SU-DHL-6 (cell line): ENCODE data around the gene LOXHD1.

Experiments used
- CTCF ChIP-seq: fragments of 200-600 bp; sonication (generic); IDR thresholded peaks from one replicate; pipeline ENCODE4 v1.5.1; 2017; ENCODE audit warnings: antibody characterized with exemption, mild to moderate bottlenecking, low read length, moderate library complexity; ENCODE audit not compliant: insufficient read depth, poor library complexity, severe bottlenecking
- EZH2phosphoT487 ChIP-seq: fragments of 200-600 bp; sonication (generic), shearing (Covaris generic); conservative IDR thresholded peaks from 2 replicates; pipeline ENCODE4 v1.6.1; 2018; ENCODE audit warnings: mild to moderate bottlenecking, antibody characterized with exemption, low read length, moderate library complexity, mixed read lengths

DNA sequence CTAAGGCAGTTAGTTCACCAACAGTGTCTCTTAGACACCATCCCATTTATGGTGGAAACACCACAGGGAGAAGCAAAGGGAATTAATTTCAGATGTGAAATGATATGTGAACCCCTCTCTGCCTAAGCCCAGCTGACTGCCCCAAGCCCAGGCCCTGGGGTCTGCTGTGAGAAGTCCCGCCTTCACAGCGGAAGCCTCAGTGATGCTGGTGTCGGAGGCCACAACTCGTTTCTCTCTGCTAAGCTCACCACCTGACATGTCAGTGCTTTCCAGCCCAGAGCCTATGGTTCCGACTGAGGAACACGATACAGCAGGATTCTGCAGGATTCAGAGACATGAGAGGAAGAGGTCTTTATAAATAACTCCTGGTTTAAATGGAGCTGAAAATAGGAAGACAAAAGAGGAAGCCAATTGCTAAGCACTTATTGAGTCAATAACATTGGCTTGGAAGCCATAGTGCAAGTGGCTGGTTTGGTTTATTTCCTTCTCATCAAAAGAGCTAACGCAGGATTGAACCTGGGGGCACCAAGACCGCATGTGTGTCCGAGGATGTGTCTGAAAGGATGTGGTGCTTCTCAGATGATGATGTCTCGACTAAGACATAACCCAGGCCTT, 21.9 kb upstream of the LOXHD1 start:
- TF ChIP-seq CTCF = no peak
- no peak for TF ChIP-seq EZH2phosphoT487
